ENCODE measurements around the gene PAAF1. TPM values are rescaled to one million over a fixed set of nuclear protein-coding genes. Genes with fewer than 3 reads are reported as not detected.
"Not testable (repeated sequence)": the region's sequence is repeated elsewhere in the genome, so short reads cannot be mapped to it uniquely, and the experiment has no call there.

Gene PAAF1
- total RNA-seq, 4 donors from 2014 or later = 10.7 to 15.4 (median 13.7) TPM

- 88% methylated on average over 6 of the region's 6 CpGs for WGBS
- no peak for DNase-seq (ENCODE audit: low spot score in 2 of 2)
- Histone ChIP-seq H3K4me3 (no peak overlapping the region), H3K36me3 (peaks cover 55% of the 10 kb centered on the region), H3K4me1 (no peaks in the 10 kb centered on the region), H3K27me3 (no peaks in the 10 kb centered on the region), H3K27ac (no peak overlapping the region), H3K9me3 (no peaks in the 10 kb centered on the region)
- no peak for TF ChIP-seq POLR2AphosphoS5 (IDR thresholded peaks at IDR 0.05)
- no peak for TF ChIP-seq EP300 (IDR thresholded peaks at IDR 0.05)
- no peak for TF ChIP-seq POLR2A (IDR thresholded peaks at IDR 0.05)
- TF ChIP-seq CTCF (IDR thresholded peaks at IDR 0.05) = no peak
These were observed 55.2 kb downstream of the PAAF1 start for GRCh38 chr11:73931951-73932350.

- 93% methylated on average over 7 of the region's 7 CpGs for whole genome bisulfite sequencing
- no peak overlapping the region for H3K4me3 ChIP-seq
- DNase-seq (ENCODE audit: low spot score in 2 of 2) = no peak
- H3K27me3 ChIP-seq = no peaks in the 10 kb centered on the region
- TF ChIP-seq EP300 (IDR thresholded peaks at IDR 0.05) (no peak), POLR2A (IDR thresholded peaks at IDR 0.05) (no peak), POLR2AphosphoS5 (IDR thresholded peaks at IDR 0.05) (no peak), CTCF (IDR thresholded peaks at IDR 0.05) (no peak)
- peaks cover 47% of the 10 kb centered on the region for H3K36me3 ChIP-seq
- no peak overlapping the region for H3K27ac ChIP-seq
- H3K9me3 ChIP-seq = no peaks in the 10 kb centered on the region
- no peaks in the 10 kb centered on the region for H3K4me1 ChIP-seq
These were observed 56.0 kb downstream of the PAAF1 start for GRCh38 chr11:73932781-73933180.

- not testable (repeated sequence) for DNase-seq (ENCODE audit: low spot score in 2 of 2); H3K9me3 ChIP-seq; H3K27me3 ChIP-seq; H3K4me1 ChIP-seq; H3K27ac ChIP-seq; H3K4me3 ChIP-seq
- WGBS = 100% methylated on average over 2 of the region's 25 CpGs
- peaks cover 14% of the 10 kb centered on the region for H3K36me3 ChIP-seq
These were observed 59.2 kb downstream of the PAAF1 start for GRCh38 chr11:73936047-73936446.

- no peak overlapping the region for H3K4me3 ChIP-seq
- H3K36me3 ChIP-seq = peaks cover 2% of the 10 kb centered on the region
- TF ChIP-seq EP300 (IDR thresholded peaks at IDR 0.05) = no peak
- TF ChIP-seq CTCF (IDR thresholded peaks at IDR 0.05) = no peak
- TF ChIP-seq POLR2AphosphoS5 (IDR thresholded peaks at IDR 0.05) = no peak
- no peak for TF ChIP-seq POLR2A (IDR thresholded peaks at IDR 0.05)
- no peaks in the 10 kb centered on the region for H3K4me1 ChIP-seq
- H3K9me3 ChIP-seq = no peaks in the 10 kb centered on the region
- no peak overlapping the region for H3K27ac ChIP-seq
- no peaks in the 10 kb centered on the region for H3K27me3 ChIP-seq
- 34% methylated on average over 4 of the region's 4 CpGs for WGBS
- no peak for DNase-seq (ENCODE audit: low spot score in 2 of 2)
These were observed 62.3 kb downstream of the PAAF1 start for GRCh38 chr11:73939096-73939495.

- Histone ChIP-seq H3K27me3 (no peaks in the 10 kb centered on the region), H3K36me3 (no peaks in the 10 kb centered on the region), H3K27ac (no peak overlapping the region), H3K4me1 (no peaks in the 10 kb centered on the region), H3K4me3 (no peak overlapping the region), H3K9me3 (no peaks in the 10 kb centered on the region)
- WGBS = 81% methylated on average over 9 of the region's 9 CpGs
- DNase-seq (ENCODE audit: low spot score in 2 of 2) = no peak
- no peak for TF ChIP-seq EP300 (IDR thresholded peaks at IDR 0.05)
- TF ChIP-seq POLR2AphosphoS5 (IDR thresholded peaks at IDR 0.05) = no peak
- TF ChIP-seq CTCF (IDR thresholded peaks at IDR 0.05) = no peak
- no peak for TF ChIP-seq POLR2A (IDR thresholded peaks at IDR 0.05)
These were observed 64.2 kb downstream of the PAAF1 start for GRCh38 chr11:73940801-73941570.

Measured in suprapubic skin (tissue), 4 donors.